ENCODE measurements around the gene YBEY. TPM values are rescaled to one million over a fixed set of nuclear protein-coding genes. Genes with fewer than 3 reads are reported as not detected.

The YBEY gene
- total RNA-seq, 1 donor from 2014 or later, result 18.3 TPM

Other genes starting within 250 kb of the YBEY start
- gene COL6A2, start 188.2 kb upstream of the YBEY start, total RNA-seq, result 196 TPM
- gene FTCD, start 130.8 kb upstream of the YBEY start, total RNA-seq, result 1.5 TPM
- gene SPATC1L, start 101.9 kb upstream of the YBEY start, total RNA-seq, result 12.0 TPM
- 58.3 TPM for gene LSS, start 57.6 kb upstream of the YBEY start, total RNA-seq
- gene MCM3AP, start 731 bp upstream of the YBEY start, total RNA-seq, result 62.9 TPM
- gene C21orf58, start 37.5 kb downstream of the YBEY start, total RNA-seq, result 1.2 TPM
- gene PCNT, start 37.8 kb downstream of the YBEY start, total RNA-seq, result 36.4 TPM
- gene DIP2A, start 172.5 kb downstream of the YBEY start, total RNA-seq, result 28.5 TPM

Data from left ventricle myocardium superior (tissue), 1 donor.